ENCODE data around the gene SOX11.
A peak's percentile ranks its signal among the peaks of the same experiment; 100 is the strongest.
"Not testable (repeated sequence)": the region's sequence is repeated elsewhere in the genome, so short reads cannot be mapped to it uniquely, and the experiment has no call there.

Gene SOX11

DNA sequence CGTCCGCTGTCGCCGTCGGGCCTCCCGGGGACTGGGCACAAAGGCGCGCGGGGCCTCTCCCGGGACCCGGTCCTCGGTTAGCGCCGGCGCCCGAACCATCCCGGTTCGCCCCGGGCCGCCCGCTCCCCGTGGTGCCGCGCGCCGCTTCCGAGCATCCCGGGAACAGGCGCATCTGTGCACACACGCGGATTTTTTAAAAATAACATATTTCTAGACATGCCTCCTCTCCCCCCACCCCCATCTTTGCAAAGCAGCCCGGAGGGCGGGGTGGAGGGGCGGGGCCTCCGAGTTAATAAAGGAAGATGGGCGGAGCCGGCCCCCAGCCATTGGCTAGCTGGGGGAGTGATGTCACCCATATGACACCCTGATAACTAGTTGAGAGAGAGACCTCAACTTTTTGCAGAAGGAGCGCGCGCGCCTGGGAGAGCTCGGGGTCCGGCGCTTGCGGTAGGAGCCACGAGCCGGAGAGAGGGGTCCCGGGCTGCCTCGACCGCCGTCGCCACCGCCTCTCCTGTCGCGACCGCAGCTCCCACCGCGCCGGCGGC, at the start of gene SOX11:
TSS of gene SOX11 (plus strand) at position 400 of the 545 bp plus-strand sequence. CDS start 338 bp downstream, outside the sequence.
- DNase-seq (ENCODE audit: low spot score): peak; percentile 96

DNA sequence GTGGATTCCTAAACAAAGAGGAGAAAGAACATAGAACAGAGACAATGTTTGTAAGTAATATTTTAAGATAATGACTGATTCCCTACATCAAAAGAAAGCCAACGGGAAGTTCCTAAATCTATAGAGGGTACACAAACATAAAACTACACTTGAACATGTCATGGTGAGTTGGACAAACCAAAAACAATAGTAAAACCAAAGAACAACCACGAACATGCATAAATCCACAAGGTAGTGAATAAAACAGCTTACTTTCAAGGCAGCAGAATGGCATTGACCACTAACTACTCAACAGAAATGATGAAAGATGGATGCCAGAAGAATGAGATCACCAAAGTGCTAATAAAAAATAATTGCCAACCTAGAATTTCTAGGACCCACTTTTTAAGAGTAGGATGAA, 39.5 kb upstream of the SOX11 start:
- DNase-seq (ENCODE audit: low spot score): not testable (repeated sequence)

GRCh38 chr2:5653756-5654155, 38.4 kb upstream of the SOX11 start:
- not testable (repeated sequence) for DNase-seq (ENCODE audit: low spot score)

- DNase-seq (ENCODE audit: low spot score): no peak
These were observed 35.0 kb upstream of the SOX11 start for GRCh38 chr2:5657231-5657630.

GRCh38 chr2:5660591-5660990, 31.6 kb upstream of the SOX11 start:
- DNase-seq (ENCODE audit: low spot score): no peak

- DNase-seq (ENCODE audit: low spot score): no peak
These were observed 30.8 kb upstream of the SOX11 start for GRCh38 chr2:5661362-5661761.

DNA sequence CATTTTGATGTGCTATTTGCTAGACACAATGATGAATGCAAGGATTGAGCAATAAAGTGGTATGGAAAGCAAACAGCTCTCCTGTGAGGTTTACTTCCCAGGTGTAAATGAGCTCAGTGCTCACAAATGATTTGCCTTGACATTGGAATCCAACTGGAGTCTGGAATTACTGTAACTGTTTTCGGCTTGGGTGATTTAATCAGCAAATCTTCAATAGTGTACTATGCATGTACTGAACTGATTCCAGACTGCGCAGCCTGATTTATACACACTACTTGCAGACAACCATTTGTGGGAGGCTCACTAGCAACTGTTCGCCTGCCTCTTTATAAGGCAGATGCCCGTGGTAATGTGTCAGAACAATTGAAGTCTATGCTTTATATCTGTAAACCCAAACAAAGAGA, 27.9 kb upstream of the SOX11 start:
- DNase-seq (ENCODE audit: low spot score): no peak

DNA sequence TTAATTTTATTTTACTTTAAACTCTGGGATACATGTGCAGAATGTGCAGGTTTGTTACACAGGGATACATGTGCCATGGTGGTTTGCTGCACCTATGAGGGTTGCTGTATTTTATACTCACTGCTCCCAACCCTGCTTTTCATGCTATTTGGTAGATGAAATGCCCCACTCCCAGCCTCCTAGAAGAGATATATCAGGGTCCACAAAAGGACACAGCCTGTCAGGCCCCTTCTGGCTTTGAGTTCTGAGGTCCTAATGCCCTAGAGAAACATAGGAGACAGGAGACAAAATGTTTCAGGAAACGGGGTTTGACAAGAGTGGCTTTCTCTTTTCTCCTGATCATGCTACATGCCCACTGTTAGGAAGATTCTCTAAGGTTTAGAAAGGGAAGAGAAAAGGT, 27.1 kb upstream of the SOX11 start:
- DNase-seq (ENCODE audit: low spot score): no peak

- DNase-seq (ENCODE audit: low spot score): no peak
These were observed 25.4 kb upstream of the SOX11 start for GRCh38 chr2:5666798-5667197.

- not testable (repeated sequence) for DNase-seq (ENCODE audit: low spot score)
These were observed 24.5 kb upstream of the SOX11 start for GRCh38 chr2:5667655-5668054.

DNA sequence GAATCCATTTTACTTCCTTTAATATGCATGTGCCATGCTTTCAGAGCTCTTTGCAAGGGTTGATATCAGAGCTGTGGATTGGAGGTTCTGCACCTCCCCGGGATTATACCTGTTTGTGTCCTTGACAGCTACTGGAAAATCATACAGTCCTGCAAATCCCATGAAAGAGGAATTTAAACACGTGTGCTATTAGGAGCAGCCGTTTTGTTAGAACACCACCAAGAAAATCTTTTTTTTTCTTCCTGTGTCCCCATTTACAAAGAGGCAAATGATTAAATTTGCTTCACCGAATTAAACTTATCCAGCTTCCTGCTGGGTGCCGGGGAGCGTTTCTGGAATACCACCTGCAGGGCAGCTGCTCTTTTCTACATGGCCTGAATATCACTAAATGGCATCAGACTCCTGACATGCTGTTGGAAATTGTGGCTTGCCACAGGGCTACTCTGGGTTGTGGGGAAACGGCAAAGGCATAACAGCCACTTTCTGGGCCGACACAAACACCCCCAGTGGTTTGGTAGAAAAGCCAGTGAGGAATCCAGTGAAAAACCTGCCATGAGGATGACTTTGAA, 23.4 kb upstream of the SOX11 start:
- DNase-seq (ENCODE audit: low spot score): no peak

DNA sequence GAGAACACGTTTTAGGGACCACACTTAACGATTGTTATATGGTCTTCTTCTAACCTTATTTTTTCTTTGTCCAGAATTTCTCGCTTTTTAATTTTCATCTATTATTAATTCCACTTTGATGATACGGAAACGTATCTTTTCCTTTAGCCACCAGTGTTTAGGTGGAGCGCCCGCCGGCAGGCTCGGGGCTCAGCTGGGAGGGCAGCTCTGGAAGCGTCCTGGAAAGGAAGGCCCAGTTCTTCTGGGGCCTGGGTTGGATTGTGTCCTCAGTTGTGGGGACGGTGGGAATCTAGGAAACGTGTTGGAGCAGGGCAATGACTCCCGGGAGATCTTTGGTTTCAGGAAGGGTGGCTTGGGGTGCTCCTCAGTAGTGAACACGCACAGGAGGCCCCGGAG, 19.4 kb upstream of the SOX11 start:
- no peak for DNase-seq (ENCODE audit: low spot score)

DNA sequence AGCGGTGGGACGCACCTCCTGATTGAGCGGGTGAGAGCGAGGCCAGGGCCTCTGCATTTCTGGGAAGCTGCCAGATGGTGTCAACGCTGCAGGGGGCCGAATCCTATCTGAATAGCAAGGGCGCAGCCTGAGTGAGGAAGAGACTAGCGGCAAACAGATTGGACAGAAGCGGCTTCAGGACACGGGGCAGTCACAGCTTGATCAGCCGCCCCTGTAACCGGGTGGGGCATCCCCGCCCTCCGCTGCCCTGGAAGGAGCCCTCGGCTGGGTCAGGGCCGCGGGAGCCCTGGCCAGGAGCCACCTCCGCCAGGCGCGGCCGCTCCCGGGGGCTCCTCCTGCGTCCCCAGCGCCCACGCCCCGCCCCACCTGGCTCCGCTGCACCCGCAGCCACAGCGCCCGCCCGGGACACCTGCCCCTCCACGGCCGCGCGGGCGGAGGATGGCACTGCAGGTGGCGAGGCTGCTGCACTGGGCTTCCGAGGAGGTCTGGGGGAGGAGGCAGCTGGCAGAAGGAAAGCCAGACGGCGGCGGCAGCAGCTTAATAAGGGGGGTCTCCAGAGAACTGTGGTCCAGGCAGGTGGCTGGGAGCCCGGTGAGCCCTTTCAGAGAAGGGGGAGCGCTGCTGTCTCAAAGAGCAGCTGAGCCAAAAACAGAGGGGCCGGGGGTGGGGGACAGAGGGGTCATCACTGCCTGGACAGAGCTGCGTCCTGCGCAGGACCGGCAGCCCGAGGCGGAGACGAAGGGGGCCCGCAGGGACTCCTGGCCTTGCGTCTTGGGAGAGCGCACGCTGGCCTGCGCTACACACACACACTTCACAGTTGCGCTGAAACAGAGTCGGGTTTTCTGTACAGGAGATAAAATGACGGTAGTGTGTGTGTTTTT, 18.8 kb upstream of the SOX11 start:
- DNase-seq (ENCODE audit: low spot score): peak; percentile 65

DNA sequence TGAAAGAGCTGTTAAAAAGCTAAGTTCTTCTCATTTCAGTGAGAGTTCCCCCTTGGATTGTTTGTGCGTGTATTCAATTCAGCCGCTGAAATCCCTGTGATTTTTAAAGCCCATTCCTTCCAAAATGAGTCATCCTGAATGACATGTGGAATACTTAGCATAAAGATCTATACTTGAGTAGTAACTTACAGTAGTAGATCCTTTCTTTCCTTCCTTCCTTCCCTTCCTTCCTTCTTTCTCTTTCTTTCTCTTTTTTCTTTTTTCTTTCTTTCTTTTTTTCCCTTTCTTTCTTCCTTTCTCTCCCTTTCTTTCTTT, 18.2 kb upstream of the SOX11 start:
- no peak for DNase-seq (ENCODE audit: low spot score)

DNA sequence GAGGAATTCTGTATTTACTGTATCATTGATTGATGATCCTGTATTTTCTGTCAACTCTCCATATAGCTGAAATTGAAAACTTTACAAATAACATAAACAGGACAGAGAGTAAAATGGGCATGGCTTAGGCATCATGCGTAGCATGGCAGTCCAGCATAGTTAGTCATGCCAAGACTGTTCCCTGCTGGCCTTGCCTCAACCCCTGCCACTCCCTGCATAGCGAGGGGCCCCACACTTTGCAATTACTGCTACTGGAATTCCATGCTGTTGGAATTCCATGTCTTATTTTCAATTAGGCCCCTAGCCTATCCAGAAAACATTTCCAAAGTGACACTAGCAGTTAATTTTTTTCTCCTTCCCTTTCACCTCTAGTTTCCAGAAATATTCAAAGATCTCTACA, 15.1 kb upstream of the SOX11 start:
- no peak for DNase-seq (ENCODE audit: low spot score)

- no peak for DNase-seq (ENCODE audit: low spot score)
These were observed 8.7 kb upstream of the SOX11 start for GRCh38 chr2:5683471-5683870.

GRCh38 chr2:5685225-5685624, 7.0 kb upstream of the SOX11 start:
- no peak for DNase-seq (ENCODE audit: low spot score)

DNA sequence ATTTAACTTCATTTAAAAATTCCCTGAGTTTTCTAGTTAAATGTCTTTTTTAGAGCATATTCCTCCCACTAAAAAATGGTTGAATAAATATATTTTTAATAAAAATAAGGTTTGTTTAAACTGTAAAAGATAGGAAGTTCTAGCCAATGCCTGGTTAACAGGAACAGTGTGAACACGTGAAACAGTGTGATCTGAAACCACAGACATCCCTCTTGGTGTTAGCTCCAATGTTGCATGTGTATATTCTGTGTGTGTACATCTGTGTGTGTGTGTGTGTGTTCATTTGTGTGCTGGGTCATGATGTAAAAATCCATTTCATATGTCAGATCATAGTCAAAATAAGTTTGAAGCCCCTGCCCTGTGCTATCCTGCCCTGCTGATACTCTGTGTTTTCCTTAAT, 6.1 kb upstream of the SOX11 start:
- DNase-seq (ENCODE audit: low spot score): no peak

DNA sequence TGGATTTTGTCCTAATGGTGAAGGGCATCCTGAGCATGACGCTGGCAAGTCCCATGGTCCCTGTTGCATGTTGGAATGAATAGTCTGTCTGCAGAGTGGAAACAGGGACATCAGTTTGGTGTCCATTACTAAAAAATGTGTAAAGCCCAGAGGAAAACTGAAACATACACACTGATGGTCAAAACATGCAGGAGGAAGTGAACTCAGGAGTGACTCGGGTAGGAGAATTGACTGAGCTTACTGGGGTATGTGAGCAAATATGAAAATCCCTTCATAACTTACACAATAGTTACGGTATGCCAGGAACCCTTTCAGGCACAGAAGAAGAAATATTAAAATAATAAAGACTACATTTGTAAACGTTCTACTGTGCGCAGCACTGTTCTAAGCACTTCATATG, 5.6 kb upstream of the SOX11 start:
- no peak for DNase-seq (ENCODE audit: low spot score)

- no peak for DNase-seq (ENCODE audit: low spot score)
These were observed 2.4 kb upstream of the SOX11 start for GRCh38 chr2:5689750-5690149.

DNA sequence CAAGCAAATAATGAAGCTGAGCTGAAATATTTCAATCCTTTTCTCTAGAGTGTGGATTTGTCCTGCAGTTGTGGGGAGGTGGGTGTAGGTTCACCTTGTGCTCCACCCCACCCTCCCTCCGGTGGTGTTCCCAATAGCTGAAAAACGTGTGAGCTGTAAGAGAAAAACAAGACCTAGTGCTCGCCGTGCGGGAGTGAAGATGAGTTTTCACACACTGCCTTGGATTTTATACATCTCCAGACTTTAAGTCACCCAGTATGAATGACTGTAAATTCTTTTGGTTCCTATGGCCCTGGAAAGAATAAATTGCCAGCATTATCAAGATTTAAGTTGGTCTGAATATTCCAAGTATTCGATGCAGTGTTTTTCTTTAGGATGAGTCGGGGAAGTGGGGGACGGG, 1.9 kb upstream of the SOX11 start:
- no peak for DNase-seq (ENCODE audit: low spot score)

DNA sequence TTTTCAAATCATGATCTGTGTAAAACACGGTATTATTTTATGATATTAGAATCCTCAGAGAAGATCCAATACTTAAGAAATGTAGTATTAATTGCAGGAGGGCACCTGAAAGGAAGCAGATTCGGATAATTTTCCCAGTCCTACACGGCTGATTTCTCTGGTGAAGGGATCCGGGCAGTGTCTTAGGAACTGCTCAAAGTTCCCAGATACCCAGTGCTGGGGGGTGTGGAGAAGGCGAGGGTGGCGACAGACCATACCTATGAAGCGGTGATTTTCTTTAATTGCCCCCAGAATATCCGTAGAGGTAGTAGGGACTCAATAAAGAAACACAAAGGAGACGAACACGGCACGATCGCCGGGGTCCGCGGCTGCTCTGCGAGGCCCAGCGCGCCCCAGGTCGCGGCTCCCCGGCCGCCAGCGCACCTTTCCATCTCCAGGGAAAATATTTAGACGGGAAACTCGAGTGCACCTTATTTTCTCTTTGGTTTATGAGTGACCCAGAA, 1.4 kb upstream of the SOX11 start:
- no peak for DNase-seq (ENCODE audit: low spot score)

DNA sequence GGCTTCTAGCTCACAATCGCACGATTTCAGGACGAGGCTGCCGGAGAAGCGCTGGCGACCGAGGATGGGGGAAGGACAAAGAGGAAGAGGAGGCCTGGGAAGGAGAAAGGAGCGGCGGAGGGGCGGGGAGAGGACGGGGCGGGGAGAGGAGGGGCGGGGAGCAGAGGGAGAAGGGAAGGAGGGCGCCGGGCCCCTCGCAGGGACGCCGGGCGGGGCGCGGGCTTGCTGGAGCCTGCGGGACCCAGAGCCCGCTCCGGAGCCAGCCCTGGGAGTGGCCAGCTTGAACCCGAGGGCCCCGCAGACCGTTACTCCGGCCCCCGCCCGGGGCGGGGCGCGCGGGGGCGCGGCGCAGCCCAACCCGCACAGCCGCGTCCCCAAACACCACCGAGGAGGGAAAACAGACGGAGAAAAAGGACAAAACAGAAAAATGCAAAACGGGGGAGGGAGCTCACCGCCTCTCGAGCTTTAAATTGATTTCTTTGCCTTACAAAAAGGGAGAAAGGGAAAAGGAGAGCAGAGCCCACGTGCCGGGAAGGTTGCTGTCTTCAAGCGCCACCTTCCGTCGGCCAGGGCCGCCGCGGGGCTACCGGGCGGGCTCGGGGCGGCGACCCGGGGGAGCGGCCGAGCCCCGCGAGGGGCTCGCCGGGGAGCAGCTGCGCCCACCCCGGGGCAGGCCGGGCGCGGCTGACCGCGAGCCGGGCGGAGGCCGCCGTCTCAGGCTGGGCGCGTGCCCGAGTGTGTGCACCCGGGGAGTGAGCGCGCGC, 781 bp upstream of the SOX11 start:
- DNase-seq (ENCODE audit: low spot score): peak; percentile 89

Data from ecto neural progenitor cell (in vitro differentiated cells).